GM12874 (cell line): ENCODE results near the gene WHRN.

ENCODE experiments used
- TF ChIP-seq, protein P1 (sequence below): IDR thresholded peaks from 2 replicates; pipeline ENCODE4 v1.5.1; 2011; ENCODE audit warnings: low read depth, mild to moderate bottlenecking, control low read depth, low read length, moderate library complexity; ENCODE audit not compliant: insufficient read depth

The WHRN gene

DNA sequence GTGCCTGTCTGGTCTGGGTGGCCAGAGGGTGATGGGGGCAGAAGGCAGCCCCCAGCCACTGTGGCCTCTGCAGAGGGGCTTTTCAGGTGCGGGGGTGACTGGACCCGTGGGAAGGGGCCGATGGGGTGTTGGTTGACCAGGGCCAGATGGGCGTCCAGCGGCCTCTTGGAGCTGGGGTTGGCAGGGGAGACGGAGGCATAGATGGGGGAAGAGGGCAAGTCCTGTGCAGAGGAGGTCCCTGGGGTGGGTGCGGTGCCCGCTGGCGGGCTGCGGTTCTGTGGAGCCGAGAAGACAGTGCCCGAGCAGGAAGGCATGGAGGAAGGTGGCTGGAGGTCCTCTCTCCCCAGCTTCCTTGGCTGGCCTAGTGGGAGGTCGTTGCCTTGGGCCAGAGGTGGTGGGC, 98.8 kb downstream of the WHRN start:
- TF ChIP-seq, protein P1, sequence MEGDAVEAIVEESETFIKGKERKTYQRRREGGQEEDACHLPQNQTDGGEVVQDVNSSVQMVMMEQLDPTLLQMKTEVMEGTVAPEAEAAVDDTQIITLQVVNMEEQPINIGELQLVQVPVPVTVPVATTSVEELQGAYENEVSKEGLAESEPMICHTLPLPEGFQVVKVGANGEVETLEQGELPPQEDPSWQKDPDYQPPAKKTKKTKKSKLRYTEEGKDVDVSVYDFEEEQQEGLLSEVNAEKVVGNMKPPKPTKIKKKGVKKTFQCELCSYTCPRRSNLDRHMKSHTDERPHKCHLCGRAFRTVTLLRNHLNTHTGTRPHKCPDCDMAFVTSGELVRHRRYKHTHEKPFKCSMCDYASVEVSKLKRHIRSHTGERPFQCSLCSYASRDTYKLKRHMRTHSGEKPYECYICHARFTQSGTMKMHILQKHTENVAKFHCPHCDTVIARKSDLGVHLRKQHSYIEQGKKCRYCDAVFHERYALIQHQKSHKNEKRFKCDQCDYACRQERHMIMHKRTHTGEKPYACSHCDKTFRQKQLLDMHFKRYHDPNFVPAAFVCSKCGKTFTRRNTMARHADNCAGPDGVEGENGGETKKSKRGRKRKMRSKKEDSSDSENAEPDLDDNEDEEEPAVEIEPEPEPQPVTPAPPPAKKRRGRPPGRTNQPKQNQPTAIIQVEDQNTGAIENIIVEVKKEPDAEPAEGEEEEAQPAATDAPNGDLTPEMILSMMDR = no peak

DNA sequence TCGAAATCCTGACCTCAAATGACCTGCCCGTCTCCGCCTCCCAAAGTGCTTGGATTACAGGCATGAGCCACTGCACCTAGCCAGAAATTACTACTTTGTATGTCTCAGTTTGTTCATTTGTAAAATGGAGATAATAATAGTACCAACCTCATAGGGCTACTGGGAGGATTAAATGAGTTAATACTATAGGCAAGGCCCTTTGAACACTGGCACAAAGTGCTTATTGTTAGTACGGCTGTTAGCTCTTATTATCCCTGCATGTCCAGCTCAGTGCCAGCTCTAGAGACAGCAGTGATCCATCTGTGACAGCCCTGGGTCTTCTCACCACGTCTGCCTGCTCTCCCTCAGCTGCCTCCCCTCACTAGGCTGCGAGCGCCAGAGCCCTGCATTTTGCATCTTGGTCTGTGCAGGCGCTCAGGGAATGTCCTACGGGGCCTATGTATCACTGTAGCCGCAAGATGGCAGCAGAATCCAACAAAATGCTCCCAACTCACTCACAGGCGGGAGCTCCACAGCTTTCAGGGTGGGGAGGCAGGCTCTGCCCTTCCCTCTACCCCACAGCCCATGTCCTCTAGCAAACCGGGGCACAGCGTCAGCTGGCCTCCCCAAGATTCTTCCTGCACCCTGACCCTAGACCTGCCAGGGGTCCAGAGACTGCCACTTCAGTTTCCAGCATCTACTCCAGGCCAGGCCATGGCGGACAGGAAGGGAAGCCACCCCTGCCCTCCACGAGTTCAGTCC, 99.8 kb downstream of the WHRN start:
- TF ChIP-seq, protein P1 = peak; percentile 74

DNA sequence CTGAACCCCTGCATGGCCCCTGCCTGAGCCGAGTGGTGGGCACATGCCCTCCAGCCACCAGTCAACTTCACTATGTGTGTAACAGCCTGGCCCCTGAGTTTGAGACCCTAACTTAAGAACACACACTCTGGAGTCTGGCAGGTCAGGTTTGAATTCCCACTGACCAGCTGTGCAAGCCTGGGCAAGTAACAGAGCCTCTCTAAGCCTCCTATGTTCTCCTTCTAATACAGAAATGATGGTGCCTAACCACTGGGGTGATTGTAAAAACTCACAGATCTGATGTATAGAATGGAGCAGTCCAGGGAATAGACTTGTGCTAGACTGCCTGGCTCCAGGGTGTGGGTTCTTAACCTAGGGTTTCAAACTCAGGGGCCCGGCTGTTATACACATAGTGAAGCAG, 100.7 kb downstream of the WHRN start:
- TF ChIP-seq, protein P1 = no peak

DNA sequence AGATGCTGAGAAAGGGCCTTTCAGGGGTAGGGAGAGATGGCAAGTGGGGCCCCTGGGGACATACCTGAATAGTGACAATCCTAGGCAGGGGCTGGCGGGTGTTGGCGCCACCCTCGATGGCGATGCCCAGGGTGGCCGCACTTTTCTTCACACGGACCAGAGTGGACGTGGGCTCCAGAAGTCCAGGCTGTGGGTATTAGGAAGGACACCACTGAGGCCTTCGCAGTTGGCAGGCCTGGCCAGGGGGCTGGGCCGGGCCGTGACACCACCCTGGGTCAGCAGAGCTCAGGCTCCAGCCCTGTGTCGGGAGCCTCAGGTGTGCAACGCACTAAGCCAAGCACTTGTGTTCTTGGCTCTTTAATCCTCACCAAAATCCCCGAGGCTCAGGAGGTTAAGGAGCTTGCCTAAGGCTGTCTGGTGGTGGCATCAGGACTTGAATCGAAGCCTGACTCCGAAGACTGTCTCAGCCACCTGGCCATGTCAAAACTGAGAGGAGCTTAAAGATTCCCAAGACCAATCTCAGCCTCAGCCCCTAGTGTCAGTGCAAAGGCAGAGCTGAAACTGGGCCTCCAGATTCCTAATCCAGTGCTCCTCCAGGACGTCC, 102.0 kb downstream of the WHRN start:
- TF ChIP-seq, protein P1 = no peak

DNA sequence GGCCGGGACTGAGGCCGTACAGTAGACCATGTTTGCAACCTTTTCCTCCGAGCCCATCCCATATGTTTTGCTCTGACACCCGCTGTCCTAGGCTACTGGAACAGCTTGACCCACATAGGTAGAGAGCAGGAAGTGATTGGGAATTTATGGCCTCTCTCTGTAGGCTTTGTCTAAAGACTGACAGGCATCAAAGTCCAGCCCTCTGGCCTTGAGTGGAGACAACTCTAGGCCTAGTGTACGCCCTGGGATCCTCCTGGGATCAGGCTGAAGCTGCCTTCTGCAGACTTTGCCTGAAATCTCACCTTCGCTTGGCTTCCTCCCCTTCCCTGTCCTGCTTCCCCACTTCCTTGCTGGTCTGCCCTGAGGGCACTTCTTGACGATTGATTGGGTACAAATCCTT, 103.9 kb downstream of the WHRN start:
- TF ChIP-seq, protein P1 = no peak

DNA sequence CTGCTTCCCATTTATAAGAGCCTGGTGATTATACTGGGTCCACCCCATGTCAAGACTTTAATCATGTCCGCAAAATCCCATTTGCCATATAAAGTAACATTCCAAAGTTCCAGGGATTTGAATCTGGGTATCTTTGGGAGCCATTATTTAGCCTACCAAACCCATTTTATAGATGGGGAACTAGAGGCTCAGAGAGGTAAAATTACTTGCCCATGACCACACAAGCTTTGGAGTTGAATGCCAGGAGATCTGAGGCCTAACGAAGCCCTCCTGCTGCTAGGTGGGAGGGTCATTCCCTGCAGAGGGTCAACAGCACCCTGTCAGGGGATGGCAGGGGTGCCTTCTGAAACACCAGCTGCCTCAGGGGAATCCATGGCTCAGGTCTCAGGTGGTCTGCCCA, 104.5 kb downstream of the WHRN start:
- TF ChIP-seq, protein P1 = no peak

DNA sequence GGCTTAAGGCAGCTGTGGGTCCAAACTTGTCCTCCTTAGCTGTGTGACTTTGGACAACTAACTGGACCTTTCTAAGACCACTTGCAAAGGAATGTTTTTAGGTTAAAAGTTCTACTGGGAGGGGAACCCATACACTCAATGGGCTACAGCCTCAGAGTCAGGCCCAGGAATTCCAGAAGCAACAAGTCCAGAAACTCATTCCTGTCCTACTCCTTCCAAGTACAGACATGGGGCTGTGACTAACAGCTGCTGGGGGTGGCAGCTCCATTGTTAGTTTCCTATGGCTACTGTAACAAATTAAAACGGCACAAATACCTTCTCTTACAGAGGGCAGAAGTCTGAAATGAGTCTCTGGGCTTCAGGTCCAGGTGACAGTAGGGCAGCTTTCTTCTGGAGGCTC, 105.1 kb downstream of the WHRN start:
- TF ChIP-seq, protein P1 = no peak
